K562 (cell line): ENCODE results near the gene GAB2. TPM values are rescaled to one million over a fixed set of nuclear protein-coding genes. Genes with fewer than 3 reads are reported as not detected.
A peak's percentile ranks its signal among the peaks of the same experiment; 100 is the strongest.

Source experiments
- ATAC-seq: fragments of 200-7000 bp; cut with Tn5 transposase; 3 replicates; pipeline ENCODE4 v1.9.1; 2020; ENCODE audit warnings: moderate library complexity
- BruUV-seq: library from RNA; stranded (reverse); fragments of 400-500 nt; replicated peaks from 2 replicates; lab custom pipeline; 2021; lab: Mats Ljungman, UMichigan
- CTCF ChIA-PET: fragments of 300-600 bp; formaldehyde crosslinking; extraction: SDS; loops from one replicate; lab custom pipeline; 2021; ENCODE audit warnings: low intra/inter-chr PET ratio; lab: Yijun Ruan, JAX
- POLR2A ChIA-PET: fragments of 300-600, 350-650 bp; sonication (Branson Sonifier 250); formaldehyde crosslinking; extraction: SDS; loops from one replicate; lab custom pipeline; 2021; ENCODE audit warnings: antibody characterized with exemption, inconsistent platforms; lab: Yijun Ruan, JAX
- DNase-seq, 4 experiments: peaks; one replicate each; pipeline versions ENCODE4 v3.0.0 to v3.0.0-alpha.2; 2011 to 2018; ENCODE audit warnings: low spot score in 3 of 4, mixed read lengths in 3 of 4; ENCODE audit errors: extremely low read depth in 1 of 4
- FAIRE-seq: peaks from 2 replicates; lab custom pipeline; 2011; peaks lifted over from hg19 to GRCh38; lab: Jason Lieb, UNC
- H2AFZ ChIP-seq: 2 replicates; pipeline ENCODE4 v1.6.0; 2011; ENCODE audit warnings: low read depth, low read length, control low read depth, inconsistent platforms
- H3K27ac ChIP-seq: fragments of 200-600 bp; 3 replicates; pipeline ENCODE4 v1.8.0; 2011; ENCODE audit warnings: low read depth, mild to moderate bottlenecking, control low read depth, inconsistent platforms, low read length, moderate library complexity, mixed read lengths; ENCODE audit errors: extremely low read depth
- H3K27me3 ChIP-seq, 2 experiments: fragments of 300-600 bp in 1 of 2; 2 replicates in 1 of 2; 3 replicates in 1 of 2; pipeline versions ENCODE4 v1.6.0 to v1.8.0; 2011; ENCODE audit warnings: inconsistent platforms in 2 of 2, low read length in 2 of 2, mild to moderate bottlenecking in 1 of 2, mixed read lengths in 1 of 2, moderate library complexity in 1 of 2; ENCODE audit not compliant: control insufficient read depth in 2 of 2, insufficient read depth in 2 of 2
- H3K36me3 ChIP-seq: fragments of 300-600 bp; 3 replicates; pipeline ENCODE4 v1.8.0; 2011; ENCODE audit warnings: mild to moderate bottlenecking, low read length, inconsistent platforms; ENCODE audit not compliant: control insufficient read depth, insufficient read depth
- H3K4me1 ChIP-seq, 2 experiments: fragments of 200-600 bp in 1 of 2; replicated peaks in 1 of 2; 2 replicates in 1 of 2; 3 replicates in 1 of 2; pipeline versions ENCODE4 v1.5.1 to v1.8.0; 2011; ENCODE audit warnings: inconsistent platforms in 2 of 2, low read length in 2 of 2, mild to moderate bottlenecking in 1 of 2, mixed read lengths in 1 of 2, moderate library complexity in 1 of 2; ENCODE audit not compliant: control insufficient read depth in 2 of 2, insufficient read depth in 2 of 2
- H3K4me2 ChIP-seq: 2 replicates; pipeline ENCODE4 v1.6.1; 2011; ENCODE audit warnings: low read length, control low read depth, inconsistent platforms, mixed read lengths; ENCODE audit not compliant: insufficient read depth
- H3K4me3 ChIP-seq: fragments of 200-600 bp; sonication (generic), shearing (Covaris generic); 2 replicates; pipeline ENCODE4 v1.5.1; 2016; ENCODE audit warnings: control low read depth, inconsistent platforms
- H3K79me2 ChIP-seq: fragments of 200-600 bp; 3 replicates; pipeline ENCODE4 v1.8.0; 2011; ENCODE audit warnings: low read length, inconsistent platforms; ENCODE audit not compliant: control insufficient read depth, insufficient read depth
- H3K9ac ChIP-seq, 2 experiments: 2 replicates each; pipeline versions ENCODE4 v1.6.0 to v1.6.1; 2011; ENCODE audit warnings: low read depth in 2 of 2, low read length in 2 of 2, control low read depth in 1 of 2, inconsistent platforms in 1 of 2, mild to moderate bottlenecking in 1 of 2, mixed read lengths in 1 of 2; ENCODE audit not compliant: insufficient read depth in 1 of 2
- H3K9me1 ChIP-seq: one replicate; pipeline ENCODE4 v1.6.0; 2011; ENCODE audit warnings: inconsistent platforms, mild to moderate bottlenecking, low read length, moderate library complexity; ENCODE audit not compliant: control insufficient read depth, insufficient read depth
- H3K9me3 ChIP-seq: replicated peaks from 2 replicates; pipeline ENCODE4 v1.5.1; 2011; ENCODE audit warnings: low read depth, low read length, inconsistent platforms; ENCODE audit not compliant: control insufficient read depth, insufficient read depth
- H4K20me1 ChIP-seq: replicated peaks from 2 replicates; pipeline ENCODE4 v1.6.1; 2011; ENCODE audit warnings: low read length, inconsistent platforms, mixed read lengths; ENCODE audit not compliant: control insufficient read depth, insufficient read depth
- L3MBTL2 ChIP-seq: fragments of 450-650 bp; IDR thresholded peaks from 2 replicates; pipeline ENCODE4 v1.6.1; 2016; ENCODE audit warnings: mild to moderate bottlenecking, moderate library complexity
- RBM22 ChIP-seq: fragments of 200-400 bp; formaldehyde crosslinking; IDR thresholded peaks from 2 replicates; pipeline ENCODE4 v1.6.1; 2018; ENCODE audit warnings: low read length, low read depth; ENCODE audit not compliant: poor library complexity, severe bottlenecking
- UBTF ChIP-seq, 2 experiments: IDR thresholded peaks; 2 replicates each; pipeline ENCODE4 v1.6.1; 2012; ENCODE audit warnings: improper control_type of control experiment in 2 of 2, low read depth in 2 of 2, low read length in 2 of 2, borderline replicate concordance in 1 of 2
- WGBS: fragments of 100-300 bp; shearing (Covaris generic); methylation state at CpG from one replicate; pipeline ENCODE4 v1.1.6; 2016; ENCODE audit warnings: low coverage, mixed read lengths; ENCODE audit not compliant: insufficient coverage; ENCODE audit errors: missing lambda C conversion rate; 5-methylcytosine and 5-hydroxymethylcytosine counted together
- in situ Hi-C: fragments of 300-500 bp; cut with MboI; formaldehyde crosslinking; loops from 4 replicates; pipeline ENCODE4 v1.15.0; 2018; ENCODE audit warnings: inconsistent platforms, mixed read lengths
- intact Hi-C: fragments of 100-400 bp; cut with micrococcal nuclease; formaldehyde crosslinking; loops from 2 replicates; pipeline ENCODE4 v1.14.2; 2022
- polyA plus RNA-seq, 8 experiments: library from polyadenylated mRNA; depleted of rRNA in 4 of 8; stranded (reverse) in 5 of 8; unstranded in 3 of 8; fragments of >200 nt; fragmentation: Nextera tagmentation in 2 of 8; fragmentation: Illumina TruSeq in 1 of 8; extraction: Ambion mirVana in 2 of 8; extraction: Trizol in 1 of 8; gene quantifications; 2 replicates each; pipeline versions ENCODE4 v1.2.1 to v1.2.3, GENCODE V29; 2011 to 2014; ENCODE audit warnings: inconsistent platforms in 1 of 8, missing spikeins in 1 of 8
- total RNA-seq, 7 experiments: library from RNA; depleted of rRNA in 6 of 7; stranded (reverse); fragments of >200 nt in 6 of 7; fragmentation: Illumina TruSeq in 2 of 7; extraction: Trizol in 2 of 7; gene quantifications; 2 replicates each; pipeline versions ENCODE4 v1.2.1 to v1.2.3, GENCODE V29; 2011 to 2021; ENCODE audit warnings: low replicate concordance in 1 of 7

Gene GAB2
- total and polyA plus RNA-seq, 9 of the 15 experiments (the other 6 are each of a cell fraction or from before 2014, with no cell fraction given) = 2.3 to 35.2 (median 16.1) TPM

DNA sequence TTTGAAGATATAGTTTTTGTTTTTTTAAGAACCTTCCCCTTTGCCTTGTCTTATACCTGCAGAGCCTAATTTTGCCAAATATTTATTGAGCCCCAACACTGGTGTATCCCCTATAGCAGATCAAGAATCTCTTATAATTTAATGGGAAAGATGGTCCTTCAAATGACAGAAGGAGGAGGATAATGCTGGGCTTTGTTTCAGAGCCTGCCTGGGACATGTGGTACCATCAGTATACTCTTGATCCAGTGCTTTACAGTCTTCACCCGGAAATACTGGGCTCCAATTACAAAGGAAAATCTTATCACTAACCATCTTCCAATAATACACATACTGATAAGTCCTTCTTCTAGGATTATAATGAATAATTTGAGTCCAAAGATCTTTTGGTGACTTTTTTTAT is 84.7 kb downstream of the GAB2 start:
- Histone ChIP-seq H3K36me3 (no peaks in the 10 kb centered on the region; the same call in 2 of the 3 replicates), H3K9ac (no peak overlapping the region), H3K4me2 (no peak overlapping the region), H3K27ac (no peak overlapping the region), H3K27me3 (no peaks in the 10 kb centered on the region), H2AFZ (no peak overlapping the region), H3K9me3 (no peaks in the 10 kb centered on the region), H4K20me1 (no peaks in the 10 kb centered on the region), H3K9me1 (no peaks in the 10 kb centered on the region), H3K4me3 (no peak overlapping the region), H3K4me1 (peaks cover 3 to 34% of the 10 kb centered on the region in 2 experiments; a peak in 4 of 5 replicates), H3K79me2 (peaks cover 41% of the 10 kb centered on the region)
- ChIA-PET CTCF (no interaction called here), POLR2A (no interaction called here)
- TF ChIP-seq RBM22 = peak; percentile 23
- no peak for TF ChIP-seq UBTF (IDR thresholded peaks at IDR 0.05; ENCODE audit: borderline replicate concordance in 1 of 2, low read depth in 2 of 2, low read length in 2 of 2)
- TF ChIP-seq L3MBTL2 = 0 out of 2 replicates have a peak, but pooled peaks have one; percentile 19
- intact Hi-C loops = no loop called here
- no peak for DNase-seq
- no TSS peak for BruUV-seq
- ATAC-seq = 0 out of 3 replicates have a peak, but pooled peaks have one; percentile 8
- no peak for FAIRE-seq
- in situ Hi-C loops = no loop called here
- WGBS = 38% methylated on average over 1 of the region's 1 CpG
